SK-N-MC (cell line): ENCODE data around the gene CXCL12.

ENCODE experiments used
- EZH2 ChIP-seq: fragments of 200-600 bp; sonication (generic); IDR thresholded peaks from one replicate; pipeline ENCODE4 v1.6.1; 2017; ENCODE audit warnings: antibody characterized with exemption
- FOXP2 ChIP-seq: optimal IDR thresholded peaks from 2 replicates; pipeline ENCODE3; 2011; ENCODE audit warnings: mild to moderate bottlenecking, moderate library complexity; ENCODE audit not compliant: insufficient read depth; ENCODE audit errors: extremely low read length, control extremely low read depth
- POLR2AphosphoS5 ChIP-seq: IDR thresholded peaks from 2 replicates; pipeline ENCODE4 v1.6.1; 2012; ENCODE audit warnings: mild to moderate bottlenecking, low read depth, low read length, borderline replicate concordance

GRCh38 chr10:44385026-44385695 is at the start of gene CXCL12:
- no peak for TF ChIP-seq EZH2
- no peak for TF ChIP-seq POLR2AphosphoS5
- TF ChIP-seq FOXP2: no peak
